Activated B cell treated with CpG ODN at 0.5 μM for 24 hours (primary cell): ENCODE results near the gene ARSB. TPM values are rescaled to one million over a fixed set of nuclear protein-coding genes. Genes with fewer than 3 reads are reported as not detected.
A peak's percentile ranks its signal among the peaks of the same experiment; 100 is the strongest.

Experiments
- ATAC-seq: fragments of 200-7000 bp; cut with Tn5 transposase; one replicate; pipeline ENCODE4 v1.10.0; 2021; ENCODE audit warnings: low read depth, mild to moderate bottlenecking, moderate library complexity
- CTCF ChIA-PET: fragments of 350-600 bp; sonication (Branson Sonifier 250); formaldehyde crosslinking; loops from one replicate; lab custom pipeline; 2021; ENCODE audit warnings: antibody characterized with exemption; lab: Charles Lee
- POLR2A ChIA-PET: fragments of 350-600 bp; sonication (Branson Sonifier 250); formaldehyde crosslinking; loops from one replicate; lab custom pipeline; 2021; ENCODE audit warnings: antibody characterized with exemption; lab: Charles Lee
- DNase-seq: peaks from one replicate; pipeline ENCODE4 v3.0.0; 2022
- H3K27ac Mint-ChIP-seq: one replicate; pipeline ENCODE4 v1.8.0; 2020; ENCODE audit warnings: mixed read lengths
- H3K27me3 Mint-ChIP-seq: one replicate; pipeline ENCODE4 v1.8.0; 2021; ENCODE audit warnings: mixed read lengths
- H3K36me3 Mint-ChIP-seq: one replicate; pipeline ENCODE4 v1.8.0; 2021; ENCODE audit warnings: low read depth, mixed read lengths
- H3K4me1 Mint-ChIP-seq: one replicate; pipeline ENCODE4 v1.8.0; 2021; ENCODE audit warnings: mixed read lengths
- H3K4me3 Mint-ChIP-seq: one replicate; pipeline ENCODE4 v1.8.0; 2020; ENCODE audit warnings: mild to moderate bottlenecking, mixed read lengths
- H3K9me3 Mint-ChIP-seq: one replicate; pipeline ENCODE4 v1.8.0; 2020; ENCODE audit warnings: mixed read lengths
- CTCF ChIP-seq: fragments of 200-600 bp; IDR thresholded peaks from one replicate; pipeline ENCODE4 v1.8.0; 2022; ENCODE audit warnings: antibody characterized with exemption, mild to moderate bottlenecking
- intact Hi-C: fragments of 100-400 bp; cut with micrococcal nuclease; formaldehyde crosslinking; loops from one replicate; pipeline ENCODE4 v1.15.1; 2024
- total RNA-seq: library from RNA; stranded (reverse); gene quantifications from 2 replicates; pipeline ENCODE4 v1.2.3, GENCODE V29; 2022

The ARSB gene
- total RNA-seq, 1 donor from 2014 or later: 15.6 TPM

- Mint-ChIP-seq H3K27ac (no peak overlapping the region), H3K4me1 (no peaks in the 10 kb centered on the region), H3K36me3 (peaks cover 3% of the 10 kb centered on the region), H3K4me3 (no peak overlapping the region), H3K27me3 (no peaks in the 10 kb centered on the region), H3K9me3 (no peaks in the 10 kb centered on the region)
- no peak for TF ChIP-seq CTCF
- no peak for ATAC-seq
- ChIA-PET POLR2A (no interaction called here), CTCF (no interaction called here)
- no peak for DNase-seq
- intact Hi-C loops: no loop called here
Measured at GRCh38 chr5:78926252-78926651, 58.9 kb downstream of the ARSB start.

GRCh38 chr5:78925129-78925876 lies 59.8 kb downstream of the ARSB start:
- Mint-ChIP-seq H3K36me3 (peaks cover 3% of the 10 kb centered on the region), H3K4me3 (no peak overlapping the region), H3K27ac (no peak overlapping the region), H3K9me3 (no peaks in the 10 kb centered on the region), H3K4me1 (no peaks in the 10 kb centered on the region), H3K27me3 (no peaks in the 10 kb centered on the region)
- DNase-seq (no peak), ATAC-seq (no peak)
- intact Hi-C loops: no loop called here
- POLR2A ChIA-PET: no interaction called here
- TF ChIP-seq CTCF: no peak
- CTCF ChIA-PET: no interaction called here

- no peaks in the 10 kb centered on the region for H3K9me3 Mint-ChIP-seq
- DNase-seq (no peak), ATAC-seq (no peak)
- no peaks in the 10 kb centered on the region for H3K4me1 Mint-ChIP-seq
- H3K4me3 Mint-ChIP-seq: no peak overlapping the region
- no peaks in the 10 kb centered on the region for H3K27me3 Mint-ChIP-seq
- no peak overlapping the region for H3K27ac Mint-ChIP-seq
- intact Hi-C loops: no loop called here
- no peak for TF ChIP-seq CTCF
- peaks cover 3% of the 10 kb centered on the region for H3K36me3 Mint-ChIP-seq
- POLR2A ChIA-PET: no interaction called here
- CTCF ChIA-PET: no interaction called here
Measured at GRCh38 chr5:78923622-78923970, 61.5 kb downstream of the ARSB start.

GRCh38 chr5:78922879-78923621 lies 62.1 kb downstream of the ARSB start:
- Mint-ChIP-seq H3K4me3 (no peak overlapping the region), H3K36me3 (peaks cover 3% of the 10 kb centered on the region), H3K27ac (no peak overlapping the region), H3K27me3 (no peaks in the 10 kb centered on the region), H3K9me3 (no peaks in the 10 kb centered on the region), H3K4me1 (no peaks in the 10 kb centered on the region)
- ChIA-PET POLR2A (no interaction called here), CTCF (no interaction called here)
- DNase-seq (no peak), ATAC-seq (no peak)
- TF ChIP-seq CTCF: no peak
- intact Hi-C loops: no loop called here

GRCh38 chr5:78920604-78921003 lies 64.5 kb downstream of the ARSB start:
- no peak overlapping the region for H3K27ac Mint-ChIP-seq
- no peak for DNase-seq
- intact Hi-C loops: no loop called here

More at GRCh38 chr5:78920604-78921003, 64.5 kb downstream of the ARSB start:
- no peak for TF ChIP-seq CTCF
- POLR2A ChIA-PET: no interaction called here
- CTCF ChIA-PET: interaction anchor here (1.0 kb wide), 1 partner anchor 383 kb away, joined by 4 read pairs; no protein-coding TSS in a partner anchor
- Mint-ChIP-seq H3K4me3 (no peak overlapping the region), H3K4me1 (no peaks in the 10 kb centered on the region), H3K27me3 (no peaks in the 10 kb centered on the region), H3K9me3 (no peaks in the 10 kb centered on the region), H3K36me3 (peaks cover 3% of the 10 kb centered on the region)
- ATAC-seq: peak; percentile 25
